Panc1 (cell line): ENCODE measurements around the gene TP63. TPM values are rescaled to one million over a fixed set of nuclear protein-coding genes. Genes with fewer than 3 reads are reported as not detected.

Experiments
- ATAC-seq: fragments of 200-7000 bp; cut with Tn5 transposase; 2 replicates; pipeline ENCODE4 v1.9.1; 2020; ENCODE audit warnings: mild to moderate bottlenecking, moderate library complexity
- BruUV-seq: library from RNA; stranded (reverse); fragments of 400-500 nt; replicated peaks from 2 replicates; lab custom pipeline; 2021; lab: Mats Ljungman, UMichigan
- CTCF ChIA-PET: fragments of 300-600 bp; sonication (Branson Sonifier 250); formaldehyde crosslinking; loops from one replicate; lab custom pipeline; 2022; ENCODE audit warnings: antibody characterized with exemption; lab: Charles Lee
- POLR2A ChIA-PET: fragments of 300-600 bp; sonication (Branson Sonifier 250); formaldehyde crosslinking; loops from one replicate; lab custom pipeline; 2022; ENCODE audit warnings: antibody characterized with exemption; lab: Charles Lee
- DNase-seq: peaks from one replicate; pipeline ENCODE4 v3.0.0-alpha.2; 2010; ENCODE audit warnings: low read depth, low spot score
- H3K27ac ChIP-seq: 2 replicates; pipeline ENCODE4 v1.5.1; 2011; ENCODE audit warnings: mild to moderate bottlenecking, low read length, inconsistent platforms
- H3K27me3 ChIP-seq: fragments of 200-500 bp; sonication (Bioruptor generic); 2 replicates; pipeline ENCODE4 v1.6.0; 2014; ENCODE audit warnings: low read length, inconsistent platforms; ENCODE audit not compliant: control insufficient read depth, insufficient read depth
- H3K36me3 ChIP-seq: fragments of 200-500 bp; sonication (Bioruptor generic); 2 replicates; pipeline ENCODE4 v1.5.1; 2014; ENCODE audit warnings: inconsistent platforms, mild to moderate bottlenecking, low read length, moderate library complexity; ENCODE audit not compliant: control insufficient read depth, insufficient read depth
- H3K4me1 ChIP-seq: 2 replicates; pipeline ENCODE4 v1.5.1; 2011; ENCODE audit warnings: inconsistent platforms, mild to moderate bottlenecking, low read length, moderate library complexity; ENCODE audit not compliant: control insufficient read depth, insufficient read depth
- H3K4me3 ChIP-seq, 2 experiments: 2 replicates each; pipeline ENCODE4 v1.5.1; 2011 to 2012; ENCODE audit warnings: low read depth in 2 of 2, low read length in 2 of 2, mild to moderate bottlenecking in 2 of 2, inconsistent platforms in 1 of 2, moderate library complexity in 1 of 2
- H3K9me3 ChIP-seq: fragments of 200-500 bp; sonication (Bioruptor generic); 2 replicates; pipeline ENCODE4 v1.5.1; 2014; ENCODE audit warnings: low read depth, mild to moderate bottlenecking, inconsistent platforms, low read length, moderate library complexity; ENCODE audit not compliant: control insufficient read depth, insufficient read depth
- CTCF ChIP-seq: fragments of 450-650 bp; IDR thresholded peaks from 2 replicates; pipeline ENCODE4 v1.5.1; 2017; ENCODE audit warnings: mild to moderate bottlenecking
- POLR2AphosphoS5 ChIP-seq: IDR thresholded peaks from 2 replicates; pipeline ENCODE4 v1.6.1; 2012; ENCODE audit warnings: mild to moderate bottlenecking, low read depth, low read length, moderate library complexity
- REST ChIP-seq, 2 experiments: IDR thresholded peaks; 2 replicates each; pipeline ENCODE4 v1.6.1; 2011 to 2012; ENCODE audit warnings: low read depth in 2 of 2, control low read depth in 1 of 2, low read length in 1 of 2, mild to moderate bottlenecking in 1 of 2, moderate library complexity in 1 of 2; ENCODE audit not compliant: insufficient read depth in 1 of 2
- SIN3A ChIP-seq: IDR thresholded peaks from 2 replicates; pipeline ENCODE4 v1.6.1; 2012; ENCODE audit warnings: low read depth, mild to moderate bottlenecking, low read length, moderate library complexity, borderline replicate concordance; ENCODE audit not compliant: insufficient read depth
- TCF7L2 ChIP-seq: IDR thresholded peaks from 2 replicates; pipeline ENCODE4 v1.6.1; 2011; ENCODE audit warnings: mild to moderate bottlenecking, low read depth, low read length, inconsistent platforms
- in situ Hi-C: cut with HindIII; loops from 2 replicates; pipeline ENCODE4 v1.10.0; 2016; ENCODE audit warnings: low sequenced_read_pairs, low pct_unique_long_range_greater_than_20kb
- intact Hi-C: fragments of 100-400 bp; cut with micrococcal nuclease; formaldehyde crosslinking; loops from one replicate; pipeline ENCODE4 v1.10.0; 2022; ENCODE audit not compliant: unreplicated experiment
- total RNA-seq: library from RNA; stranded (reverse); gene quantifications from one replicate; pipeline ENCODE4 v1.2.1, GENCODE V29; 2021; ENCODE audit not compliant: unreplicated experiment

The TP63 gene
- total RNA-seq, 1 experiment from 2014 or later: 0.51 TPM

GRCh38 chr3:189833996-189834395 lies 202.8 kb downstream of the TP63 start:
- in situ Hi-C loops: no loop called here
- intact Hi-C loops: no loop called here
- TF ChIP-seq POLR2AphosphoS5: no peak
- no peak for TF ChIP-seq REST (IDR thresholded peaks at IDR 0.05; ENCODE audit: insufficient read depth in 1 of 2, low read depth in 2 of 2, low read length in 1 of 2)
- no peak for TF ChIP-seq SIN3A
- no peak for TF ChIP-seq CTCF
- no peak for TF ChIP-seq TCF7L2
- no peak overlapping the region for H3K27ac ChIP-seq
- ChIA-PET POLR2A (no interaction called here), CTCF (no interaction called here)
- no peak overlapping the region for H3K4me3 ChIP-seq
- H3K4me1 ChIP-seq: no peaks in the 10 kb centered on the region
- no peaks in the 10 kb centered on the region for H3K36me3 ChIP-seq
- DNase-seq (no peak), ATAC-seq (no peak)
- no peaks in the 10 kb centered on the region; the same call in 1 of the 2 replicates for H3K27me3 ChIP-seq
- no peaks in the 10 kb centered on the region for H3K9me3 ChIP-seq
- BruUV-seq: no TSS peak

- Histone ChIP-seq H3K4me3 (no peak overlapping the region), H3K36me3 (no peaks in the 10 kb centered on the region), H3K4me1 (no peaks in the 10 kb centered on the region), H3K27me3 (no peaks in the 10 kb centered on the region; the same call in 1 of the 2 replicates), H3K9me3 (no peaks in the 10 kb centered on the region), H3K27ac (no peak overlapping the region)
- ChIA-PET CTCF (interaction anchor here (0.6 to 0.7 kb wide), 2 partner anchors 62 to 138 kb away, joined by 3 to 4 read pairs; no protein-coding TSS in a partner anchor), POLR2A (no interaction called here)
- intact Hi-C loops: no loop called here
- DNase-seq (no peak), ATAC-seq (no peak)
- BruUV-seq: no TSS peak
- TF ChIP-seq TCF7L2: no peak
- TF ChIP-seq POLR2AphosphoS5: no peak
- TF ChIP-seq CTCF: no peak
- in situ Hi-C loops: no loop called here
These were observed 203.3 kb downstream of the TP63 start for GRCh38 chr3:189834462-189834861.
